AG09309 (cell line): ENCODE results near the gene MAGI2.

Experiments used
- DNase-seq: peaks from one replicate; pipeline ENCODE4 v3.0.0-alpha.2; 2010; ENCODE audit warnings: low read depth
- H3K4me3 ChIP-seq: 2 replicates; pipeline ENCODE4 v1.5.1; 2011; ENCODE audit warnings: mild to moderate bottlenecking, low read depth, low read length, moderate library complexity; ENCODE audit not compliant: control insufficient read depth
- CTCF ChIP-seq: IDR thresholded peaks from 2 replicates; pipeline ENCODE4 v1.5.1; 2011; ENCODE audit warnings: mild to moderate bottlenecking, low read depth, low read length, inconsistent platforms; ENCODE audit not compliant: insufficient read depth, control insufficient read depth; ENCODE audit errors: missing control alignments

Gene MAGI2

GRCh38 chr7:78071491-78072200, 1381.8 kb downstream of the MAGI2 start:
- no peak for TF ChIP-seq CTCF
- no peak overlapping the region for H3K4me3 ChIP-seq
- no peak for DNase-seq

GRCh38 chr7:78066599-78066998, 1386.9 kb downstream of the MAGI2 start:
- DNase-seq = no peak
- no peak for TF ChIP-seq CTCF
- no peak overlapping the region for H3K4me3 ChIP-seq

DNA sequence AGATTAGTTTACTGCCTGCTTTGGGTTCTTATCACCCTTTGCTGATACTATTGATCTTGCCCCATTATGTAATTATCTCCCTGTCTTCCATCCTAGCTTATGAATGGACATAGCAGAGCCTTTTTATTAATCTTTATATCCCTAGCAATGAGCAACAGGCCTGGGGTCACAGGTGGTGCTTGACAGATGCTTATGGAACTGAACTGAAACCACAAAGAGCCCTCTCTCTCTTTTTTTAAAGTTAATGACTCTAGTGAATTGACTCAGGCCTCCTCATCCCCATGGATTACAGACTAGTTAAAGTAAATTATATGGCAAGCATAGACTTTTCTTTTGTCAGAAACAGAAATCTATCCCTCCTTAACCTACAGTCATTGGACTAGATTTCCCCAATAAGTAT, 1389.7 kb downstream of the MAGI2 start:
- no peak overlapping the region for H3K4me3 ChIP-seq
- no peak for DNase-seq
- TF ChIP-seq CTCF = no peak

DNA sequence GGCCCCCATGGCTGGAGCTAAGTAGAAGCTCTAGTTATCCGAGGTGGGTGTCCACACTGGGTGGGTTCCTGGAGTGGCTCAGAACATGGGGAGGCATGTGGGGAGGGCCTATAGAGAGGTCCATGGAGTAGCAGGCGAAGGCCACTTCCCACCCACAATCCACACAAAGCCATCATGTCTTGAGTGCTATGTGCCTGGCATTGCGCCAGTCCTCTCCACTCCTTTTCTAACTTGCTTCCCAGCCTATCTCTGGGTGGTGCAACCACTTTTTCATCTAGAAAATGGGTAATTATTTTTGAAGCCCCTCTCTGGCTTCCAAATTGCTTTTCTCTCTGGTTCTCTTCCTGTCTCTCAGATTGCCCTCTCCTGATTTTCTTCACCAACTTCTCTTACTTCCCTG, 1391.3 kb downstream of the MAGI2 start:
- no peak overlapping the region for H3K4me3 ChIP-seq
- DNase-seq = no peak
- no peak for TF ChIP-seq CTCF

DNA sequence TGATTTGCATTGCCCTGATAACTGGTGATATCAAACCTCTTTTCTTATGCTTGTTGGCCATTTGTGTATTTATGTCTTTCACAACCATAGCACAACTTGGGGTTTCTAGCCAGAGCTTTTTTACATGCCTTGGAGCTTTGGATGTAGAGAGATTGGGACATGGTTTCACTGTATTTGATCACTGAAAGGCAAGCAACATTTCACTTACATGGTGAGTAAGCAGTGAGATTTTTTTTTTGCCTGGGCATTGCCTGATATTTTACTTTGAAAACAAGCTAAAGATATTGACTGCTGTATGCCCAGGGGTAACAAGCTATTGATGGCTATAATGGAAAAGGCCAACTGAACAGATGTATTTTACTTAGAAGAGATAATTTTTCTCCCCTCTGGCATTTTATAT, 1395.9 kb downstream of the MAGI2 start:
- H3K4me3 ChIP-seq = no peak overlapping the region
- no peak for DNase-seq
- no peak for TF ChIP-seq CTCF

- TF ChIP-seq CTCF = no peak
- no peak overlapping the region for H3K4me3 ChIP-seq
- no peak for DNase-seq
These were observed 1397.9 kb downstream of the MAGI2 start for GRCh38 chr7:78055599-78055998.
